HepG2 (cell line): ENCODE results near the gene PIP5KL1. TPM values are rescaled to one million over a fixed set of nuclear protein-coding genes. Genes with fewer than 3 reads are reported as not detected.

Experiments
- ELK4 ChIP-seq: sonication (generic); formaldehyde crosslinking; IDR thresholded peaks from 2 replicates; pipeline ENCODE4 v1.9.0; 2021; ENCODE audit warnings: missing genetic modification reagents, borderline replicate concordance
- HHEX ChIP-seq: IDR thresholded peaks from 2 replicates; pipeline ENCODE4 v1.6.1; 2016; ENCODE audit warnings: control low read depth
- HIVEP1 ChIP-seq: sonication (generic); formaldehyde crosslinking; IDR thresholded peaks from 2 replicates; pipeline ENCODE4 v1.4.0; 2020; ENCODE audit warnings: mild to moderate bottlenecking, missing genetic modification reagents
- IRX3 ChIP-seq: sonication (generic); formaldehyde crosslinking; IDR thresholded peaks from 2 replicates; pipeline ENCODE4 v1.8.1; 2023; ENCODE audit warnings: mild to moderate bottlenecking, low read depth, missing genetic modification reagents, borderline replicate concordance
- MAFK ChIP-seq, 2 experiments: IDR thresholded peaks in 1 of 2; conservative IDR thresholded peaks in 1 of 2; 2 replicates each; pipeline ENCODE4 v1.6.1; 2011; ENCODE audit warnings: improper control_type of control experiment in 2 of 2, low read length in 2 of 2
- NFRKB ChIP-seq: fragments of 450-650 bp; IDR thresholded peaks from 2 replicates; pipeline ENCODE4 v1.6.1; 2017
- POLR2AphosphoS2 ChIP-seq: IDR thresholded peaks from 2 replicates; pipeline ENCODE4 v1.6.1; 2011; ENCODE audit warnings: low read depth, low read length, improper control_type of control experiment
- SSRP1 ChIP-seq: IDR thresholded peaks from 2 replicates; pipeline ENCODE4 v1.6.1; 2016; ENCODE audit warnings: control low read depth
- TAF1 ChIP-seq: sonication (generic); formaldehyde crosslinking; IDR thresholded peaks from 2 replicates; pipeline ENCODE4 v1.4.0; 2020; ENCODE audit warnings: missing genetic modification reagents
- ZFAT ChIP-seq: sonication (generic); formaldehyde crosslinking; conservative IDR thresholded peaks from 2 replicates; pipeline ENCODE4 v1.8.1; 2023; ENCODE audit warnings: missing genetic modification reagents, inconsistent platforms
- ZFX ChIP-seq: sonication (generic); formaldehyde crosslinking; IDR thresholded peaks from 2 replicates; pipeline ENCODE4 v1.4.0; 2020; ENCODE audit warnings: mild to moderate bottlenecking, low read depth, missing genetic modification reagents, moderate library complexity
- ZNF264 ChIP-seq: sonication (generic); formaldehyde crosslinking; IDR thresholded peaks from 2 replicates; pipeline ENCODE4 v1.4.0; 2020; ENCODE audit warnings: missing genetic modification reagents
- ZNF350 ChIP-seq: sonication (generic); formaldehyde crosslinking; IDR thresholded peaks from 2 replicates; pipeline ENCODE4 v1.4.0; 2020; ENCODE audit warnings: mild to moderate bottlenecking, low read depth, missing genetic modification reagents, borderline replicate concordance
- ZNF878 ChIP-seq: sonication (generic); formaldehyde crosslinking; IDR thresholded peaks from 2 replicates; pipeline ENCODE4 v1.8.1; 2023; ENCODE audit warnings: mild to moderate bottlenecking, missing genetic modification reagents, moderate library complexity
- ZSCAN5A ChIP-seq: sonication (generic); formaldehyde crosslinking; IDR thresholded peaks from 2 replicates; pipeline ENCODE4 v1.8.0; 2022; ENCODE audit warnings: mild to moderate bottlenecking, missing genetic modification reagents, borderline replicate concordance
- polyA plus RNA-seq, 8 experiments: library from polyadenylated mRNA; depleted of rRNA in 3 of 8; stranded (reverse) in 7 of 8; unstranded in 1 of 8; fragments of >200 nt; fragmentation: Illumina TruSeq in 4 of 8; extraction: Trizol in 4 of 8; gene quantifications; 2 replicates each; pipeline versions ENCODE4 v1.2.1 to v1.2.3, GENCODE V29; 2011 to 2016; ENCODE audit warnings: low read depth in 4 of 8, missing spikeins in 1 of 8, mixed read lengths in 1 of 8; ENCODE audit not compliant: insufficient read depth in 1 of 8
- total RNA-seq, 5 experiments: library from RNA; depleted of rRNA; stranded (reverse); fragments of >200 nt; fragmentation: Illumina TruSeq; extraction: Trizol; gene quantifications; 2 replicates each; pipeline ENCODE4 v1.2.3, GENCODE V29; 2016; ENCODE audit warnings: low read depth in 1 of 5
- TF ChIP-seq, protein P1 (sequence below), 2 experiments: sonication (generic) in 1 of 2; formaldehyde crosslinking in 1 of 2; IDR thresholded peaks; 2 replicates each; pipeline versions ENCODE4 v1.4.0 to v1.6.1; 2016 to 2020; ENCODE audit warnings: borderline replicate concordance in 1 of 2, low read depth in 1 of 2, mild to moderate bottlenecking in 1 of 2, missing genetic modification reagents in 1 of 2
- TF ChIP-seq, protein P2 (sequence below): sonication (generic); formaldehyde crosslinking; IDR thresholded peaks from 2 replicates; pipeline ENCODE4 v1.4.0; 2020; ENCODE audit warnings: missing genetic modification reagents

The PIP5KL1 gene
- total and polyA plus RNA-seq, 2 of the 13 experiments (the other 11 are each of a cell fraction or from before 2014, with no cell fraction given) = 0.20 to 0.49 TPM

DNA sequence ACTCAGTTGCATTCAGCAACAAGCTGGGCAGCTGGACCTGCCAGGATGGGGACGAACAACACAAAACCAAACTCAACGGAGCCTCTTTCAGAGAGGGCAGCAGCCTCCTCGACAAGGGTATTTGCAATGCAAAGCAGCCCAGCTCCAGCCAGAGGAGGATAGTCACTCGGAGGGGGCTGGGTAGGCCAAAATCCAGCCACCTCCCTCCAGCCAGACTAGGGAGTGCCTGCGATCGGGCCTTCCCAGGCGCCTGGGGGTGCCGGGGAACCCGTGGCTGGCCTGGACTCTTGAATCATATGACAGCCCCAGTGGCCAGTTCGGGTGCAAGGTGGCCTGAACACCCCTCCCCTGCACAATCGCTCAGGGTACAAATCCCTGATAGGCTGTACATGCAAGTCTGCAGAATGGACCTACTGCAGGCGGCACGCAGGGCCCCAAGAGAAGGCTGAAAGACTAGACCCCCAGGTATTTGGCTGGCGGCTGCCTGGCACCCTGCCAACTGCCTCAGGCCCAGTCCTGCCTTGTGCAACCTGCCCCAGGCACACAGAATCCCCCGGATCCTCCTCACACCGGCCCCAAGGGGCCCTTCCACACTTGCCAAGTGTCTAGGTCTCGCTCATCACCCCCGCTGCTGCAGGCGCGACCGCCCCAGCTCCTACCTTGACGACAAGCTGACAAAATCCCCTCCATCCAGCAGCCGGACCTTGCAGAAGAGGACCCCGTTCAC, 48.9 kb upstream of the PIP5KL1 start (continued):
- TF ChIP-seq ZSCAN5A (CRISPR knock-in tag) (0 out of 2 replicates have a peak, but pooled peaks have one; percentile 51), TAF1 (CRISPR knock-in tag) (peak; percentile 2; the same call in 1 of the 2 replicates), HHEX (CRISPR knock-in tag) (no peak), HIVEP1 (CRISPR knock-in tag) (peak; percentile 30; the same call in 1 of the 2 replicates), IRX3 (CRISPR knock-in tag) (no peak), ELK4 (no peak), ZFAT (no peak), NFRKB (no peak), MAFK (conservative IDR thresholded peaks at IDR 0.05 in 1 of 2, IDR thresholded peaks at IDR 0.05 in 1 of 2; ENCODE audit: low read length in 2 of 2) (no peak), ZNF350 (CRISPR knock-in tag) (0 out of 2 replicates have a peak, but pooled peaks have one; percentile 44), ZNF878 (CRISPR knock-in tag) (no peak), POLR2AphosphoS2 (no peak), ZFX (CRISPR knock-in tag) (peak; percentile 64; the same call in 1 of the 2 replicates), SSRP1 (CRISPR knock-in tag) (no peak), ZNF264 (CRISPR knock-in tag) (no peak)
- TF ChIP-seq, protein P1, sequence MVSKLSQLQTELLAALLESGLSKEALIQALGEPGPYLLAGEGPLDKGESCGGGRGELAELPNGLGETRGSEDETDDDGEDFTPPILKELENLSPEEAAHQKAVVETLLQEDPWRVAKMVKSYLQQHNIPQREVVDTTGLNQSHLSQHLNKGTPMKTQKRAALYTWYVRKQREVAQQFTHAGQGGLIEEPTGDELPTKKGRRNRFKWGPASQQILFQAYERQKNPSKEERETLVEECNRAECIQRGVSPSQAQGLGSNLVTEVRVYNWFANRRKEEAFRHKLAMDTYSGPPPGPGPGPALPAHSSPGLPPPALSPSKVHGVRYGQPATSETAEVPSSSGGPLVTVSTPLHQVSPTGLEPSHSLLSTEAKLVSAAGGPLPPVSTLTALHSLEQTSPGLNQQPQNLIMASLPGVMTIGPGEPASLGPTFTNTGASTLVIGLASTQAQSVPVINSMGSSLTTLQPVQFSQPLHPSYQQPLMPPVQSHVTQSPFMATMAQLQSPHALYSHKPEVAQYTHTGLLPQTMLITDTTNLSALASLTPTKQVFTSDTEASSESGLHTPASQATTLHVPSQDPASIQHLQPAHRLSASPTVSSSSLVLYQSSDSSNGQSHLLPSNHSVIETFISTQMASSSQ (IDR thresholded peaks at IDR 0.05; ENCODE audit: low read depth) = no peak
- TF ChIP-seq, protein P1 (CRISPR knock-in tag; IDR thresholded peaks at IDR 0.05; ENCODE audit: borderline replicate concordance) = 0 out of 2 replicates have a peak, but pooled peaks have one; percentile 25
- TF ChIP-seq, protein P2, sequence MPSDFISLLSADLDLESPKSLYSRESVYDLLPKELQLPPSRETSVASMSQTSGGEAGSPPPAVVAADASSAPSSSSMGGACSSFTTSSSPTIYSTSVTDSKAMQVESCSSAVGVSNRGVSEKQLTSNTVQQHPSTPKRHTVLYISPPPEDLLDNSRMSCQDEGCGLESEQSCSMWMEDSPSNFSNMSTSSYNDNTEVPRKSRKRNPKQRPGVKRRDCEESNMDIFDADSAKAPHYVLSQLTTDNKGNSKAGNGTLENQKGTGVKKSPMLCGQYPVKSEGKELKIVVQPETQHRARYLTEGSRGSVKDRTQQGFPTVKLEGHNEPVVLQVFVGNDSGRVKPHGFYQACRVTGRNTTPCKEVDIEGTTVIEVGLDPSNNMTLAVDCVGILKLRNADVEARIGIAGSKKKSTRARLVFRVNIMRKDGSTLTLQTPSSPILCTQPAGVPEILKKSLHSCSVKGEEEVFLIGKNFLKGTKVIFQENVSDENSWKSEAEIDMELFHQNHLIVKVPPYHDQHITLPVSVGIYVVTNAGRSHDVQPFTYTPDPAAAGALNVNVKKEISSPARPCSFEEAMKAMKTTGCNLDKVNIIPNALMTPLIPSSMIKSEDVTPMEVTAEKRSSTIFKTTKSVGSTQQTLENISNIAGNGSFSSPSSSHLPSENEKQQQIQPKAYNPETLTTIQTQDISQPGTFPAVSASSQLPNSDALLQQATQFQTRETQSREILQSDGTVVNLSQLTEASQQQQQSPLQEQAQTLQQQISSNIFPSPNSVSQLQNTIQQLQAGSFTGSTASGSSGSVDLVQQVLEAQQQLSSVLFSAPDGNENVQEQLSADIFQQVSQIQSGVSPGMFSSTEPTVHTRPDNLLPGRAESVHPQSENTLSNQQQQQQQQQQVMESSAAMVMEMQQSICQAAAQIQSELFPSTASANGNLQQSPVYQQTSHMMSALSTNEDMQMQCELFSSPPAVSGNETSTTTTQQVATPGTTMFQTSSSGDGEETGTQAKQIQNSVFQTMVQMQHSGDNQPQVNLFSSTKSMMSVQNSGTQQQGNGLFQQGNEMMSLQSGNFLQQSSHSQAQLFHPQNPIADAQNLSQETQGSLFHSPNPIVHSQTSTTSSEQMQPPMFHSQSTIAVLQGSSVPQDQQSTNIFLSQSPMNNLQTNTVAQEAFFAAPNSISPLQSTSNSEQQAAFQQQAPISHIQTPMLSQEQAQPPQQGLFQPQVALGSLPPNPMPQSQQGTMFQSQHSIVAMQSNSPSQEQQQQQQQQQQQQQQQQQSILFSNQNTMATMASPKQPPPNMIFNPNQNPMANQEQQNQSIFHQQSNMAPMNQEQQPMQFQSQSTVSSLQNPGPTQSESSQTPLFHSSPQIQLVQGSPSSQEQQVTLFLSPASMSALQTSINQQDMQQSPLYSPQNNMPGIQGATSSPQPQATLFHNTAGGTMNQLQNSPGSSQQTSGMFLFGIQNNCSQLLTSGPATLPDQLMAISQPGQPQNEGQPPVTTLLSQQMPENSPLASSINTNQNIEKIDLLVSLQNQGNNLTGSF (CRISPR knock-in tag) = no peak
